GM21390 (cell line): ENCODE results near the gene SPPL2B.
"Not testable (repeated sequence)": the region's sequence is repeated elsewhere in the genome, so short reads cannot be mapped to it uniquely, and the experiment has no call there.

Source experiments
- ATAC-seq: cut with Tn5 transposase; IDR thresholded peaks from one replicate; pipeline ENCODE4 v1.9.1; 2021; ENCODE audit not compliant: unreplicated experiment

SPPL2B gene

DNA sequence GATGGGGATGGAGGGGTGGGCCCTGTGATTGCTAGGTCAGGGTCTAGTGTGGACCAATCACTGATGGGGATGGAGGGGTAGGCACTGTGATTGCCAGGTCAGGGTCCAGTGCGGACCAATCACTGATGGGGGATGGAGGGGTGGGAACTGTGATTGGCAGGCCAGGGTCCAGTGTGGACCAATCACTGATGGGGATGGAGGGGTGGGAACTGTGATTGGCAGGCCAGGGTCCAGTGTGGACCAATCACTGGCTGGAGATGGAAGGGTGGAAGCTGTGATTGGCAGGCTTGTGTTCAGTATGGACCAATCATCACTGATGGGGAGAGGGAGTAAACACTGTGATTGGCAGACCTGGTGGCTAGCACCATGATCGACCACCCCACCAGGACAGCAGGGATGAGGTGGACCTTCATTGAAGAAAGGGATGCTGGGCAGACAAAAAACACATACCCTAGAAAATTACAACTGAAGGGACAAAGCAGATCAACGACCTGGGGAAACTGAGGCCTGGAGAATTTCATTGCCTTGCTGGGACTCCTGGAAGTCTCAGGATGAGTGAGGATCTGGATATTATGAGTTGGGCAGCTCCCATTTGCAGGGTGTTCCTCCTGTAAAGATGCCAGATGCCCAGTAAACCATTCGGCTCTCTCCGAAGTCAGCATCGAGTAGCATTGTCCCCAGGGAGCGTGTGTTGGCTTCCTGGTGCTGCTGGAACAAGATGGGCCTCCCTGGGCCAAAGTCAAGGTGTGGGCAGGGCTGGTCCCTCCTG is 47.1 kb downstream of the SPPL2B start:
- no peak for ATAC-seq

DNA sequence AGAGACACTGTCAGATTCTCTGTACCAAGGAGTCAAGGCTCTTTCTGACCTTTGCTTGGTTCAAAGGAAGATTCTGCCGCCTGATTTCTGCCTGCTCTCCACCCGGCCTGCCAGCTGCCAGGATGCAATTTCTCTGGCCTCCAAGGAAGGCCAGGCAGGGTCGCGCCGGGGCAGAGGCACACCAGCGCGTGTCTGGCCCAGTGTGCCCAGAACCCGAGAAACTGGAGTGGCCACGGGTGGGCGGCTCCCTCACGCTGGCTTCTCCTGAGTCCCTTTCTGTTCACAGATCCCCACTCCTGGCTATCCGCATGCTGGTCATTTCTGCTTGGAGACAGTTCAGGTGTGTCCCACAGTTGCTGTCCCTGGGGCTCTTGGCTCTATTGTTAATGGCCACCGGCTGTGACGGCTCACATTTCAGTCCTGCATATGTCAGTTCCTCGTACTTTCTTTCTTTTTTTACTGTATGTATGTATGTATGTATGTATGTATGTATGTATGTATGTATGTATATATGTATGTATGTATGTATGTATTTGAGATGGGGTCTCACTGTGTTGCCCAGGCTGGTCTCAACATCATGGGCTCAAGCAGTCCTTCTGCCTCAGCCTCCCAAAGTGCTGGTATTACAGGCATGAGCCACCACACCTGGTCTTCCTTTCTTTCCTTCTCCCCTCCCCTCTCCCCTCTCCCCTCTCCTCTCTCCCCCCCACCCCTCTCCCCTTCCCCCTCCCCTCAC is 48.5 kb downstream of the SPPL2B start:
- no peak for ATAC-seq

DNA sequence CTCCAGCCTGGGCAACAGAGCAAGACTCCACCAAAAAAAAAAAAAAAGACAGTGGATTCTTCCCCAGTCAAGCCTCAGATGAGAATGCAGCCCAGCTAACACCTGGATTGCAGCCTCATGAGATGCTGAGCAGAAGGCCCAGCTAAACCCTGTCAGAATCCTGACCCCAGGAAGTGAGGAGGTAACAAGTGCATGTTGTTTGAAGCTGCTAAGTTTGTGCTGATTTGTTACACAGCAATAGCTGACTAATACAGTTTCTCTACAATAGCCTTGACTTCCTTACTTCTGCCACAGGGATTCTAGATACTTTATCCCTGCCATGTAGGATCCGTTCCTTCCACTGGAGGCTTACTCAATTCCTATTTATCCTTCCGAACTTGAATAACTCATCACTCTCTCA is 52.1 kb downstream of the SPPL2B start:
- no peak for ATAC-seq

DNA sequence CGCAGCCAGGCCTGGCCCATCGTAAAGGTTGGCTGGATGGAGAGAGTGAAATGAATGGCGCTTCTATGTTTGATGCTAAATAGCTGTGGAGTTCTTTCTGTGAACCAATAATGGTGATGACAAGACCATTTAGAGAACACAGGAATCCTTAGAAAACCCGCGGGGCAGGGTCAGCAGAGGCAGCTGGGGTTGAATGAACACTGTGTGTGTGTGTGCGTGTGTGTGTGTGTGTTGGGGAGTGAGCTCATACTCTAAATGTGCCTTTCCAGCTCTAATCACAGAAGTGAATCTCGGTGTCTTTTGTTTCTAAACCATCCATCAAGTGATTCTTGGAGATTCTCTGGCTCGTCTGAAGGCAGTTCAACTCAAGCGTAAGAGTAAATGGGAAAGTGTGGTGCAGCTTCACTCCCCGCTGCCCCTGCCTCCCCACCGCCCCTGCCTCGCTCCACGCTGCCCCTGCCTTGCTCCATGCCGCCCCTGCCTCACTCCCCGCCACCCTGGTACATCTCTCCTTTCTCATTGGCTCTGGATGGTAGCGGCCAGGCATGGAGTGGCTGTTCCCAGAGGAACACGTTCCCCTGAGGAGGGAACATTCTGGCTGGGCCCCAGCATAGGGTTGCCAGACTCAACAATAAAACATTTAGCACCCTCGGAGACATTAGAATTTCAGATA is 52.8 kb downstream of the SPPL2B start:
- ATAC-seq, result no peak

DNA sequence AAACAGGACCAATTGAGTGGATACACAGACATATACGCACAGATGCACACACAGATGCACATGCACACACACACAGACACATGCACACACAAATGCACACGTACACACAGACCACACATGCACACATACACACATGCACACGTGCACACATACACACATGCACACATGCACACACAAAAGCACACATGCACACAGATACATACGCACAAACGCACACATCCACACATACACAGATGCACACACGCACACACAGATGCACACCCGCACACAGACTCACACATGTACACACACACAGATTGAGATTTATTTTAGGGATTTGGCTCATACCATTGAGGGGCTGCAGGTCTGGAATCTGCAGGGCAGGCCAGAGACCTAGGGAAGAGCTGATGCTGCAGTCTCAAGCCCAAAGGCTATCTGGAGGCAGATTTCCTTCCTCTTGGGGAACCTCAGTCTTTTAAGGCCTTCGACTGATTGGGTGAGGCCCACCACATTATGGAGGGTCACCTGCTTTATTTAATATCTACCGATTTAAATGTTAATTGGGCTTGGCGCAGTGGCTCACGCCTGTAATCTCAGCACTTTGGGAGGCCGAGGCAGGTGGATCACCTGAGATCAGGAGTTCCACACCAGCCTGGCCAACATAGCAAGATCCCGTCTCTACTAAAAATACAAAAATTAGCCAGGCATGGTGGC is 54.2 kb downstream of the SPPL2B start:
- ATAC-seq, result no peak

DNA sequence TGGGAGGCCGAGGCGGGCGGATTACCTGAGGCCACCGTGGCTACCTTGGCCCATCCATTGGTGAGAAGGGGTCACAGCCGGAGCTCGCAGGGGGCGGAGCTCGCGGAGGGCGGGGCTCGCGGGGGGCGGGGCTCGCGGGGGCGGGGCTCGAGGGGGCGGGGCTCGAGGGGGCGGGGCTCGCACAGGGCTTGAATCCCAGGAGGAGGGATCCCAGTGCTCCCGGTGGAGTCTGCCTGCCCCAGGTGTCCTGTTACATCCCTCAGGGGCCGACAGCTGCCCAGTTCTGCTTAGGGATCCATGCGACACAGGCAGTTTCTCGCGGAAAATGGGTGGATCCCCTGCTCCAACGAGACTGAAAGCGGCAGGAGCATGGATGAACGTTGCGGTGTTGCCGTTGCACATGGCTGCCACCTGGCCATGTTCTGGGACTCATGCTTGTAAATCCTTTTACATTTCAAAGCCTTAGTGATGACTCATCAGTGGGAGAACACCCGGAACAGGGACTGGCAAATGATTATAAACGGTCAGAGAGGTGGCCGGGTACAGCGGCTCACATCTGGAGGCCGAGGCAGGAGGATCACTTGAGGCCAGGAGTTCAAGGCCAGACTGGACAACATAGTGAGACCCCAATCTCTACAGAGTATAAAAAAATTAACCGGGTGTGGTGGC is 56.7 kb downstream of the SPPL2B start:
- no peak for ATAC-seq

DNA sequence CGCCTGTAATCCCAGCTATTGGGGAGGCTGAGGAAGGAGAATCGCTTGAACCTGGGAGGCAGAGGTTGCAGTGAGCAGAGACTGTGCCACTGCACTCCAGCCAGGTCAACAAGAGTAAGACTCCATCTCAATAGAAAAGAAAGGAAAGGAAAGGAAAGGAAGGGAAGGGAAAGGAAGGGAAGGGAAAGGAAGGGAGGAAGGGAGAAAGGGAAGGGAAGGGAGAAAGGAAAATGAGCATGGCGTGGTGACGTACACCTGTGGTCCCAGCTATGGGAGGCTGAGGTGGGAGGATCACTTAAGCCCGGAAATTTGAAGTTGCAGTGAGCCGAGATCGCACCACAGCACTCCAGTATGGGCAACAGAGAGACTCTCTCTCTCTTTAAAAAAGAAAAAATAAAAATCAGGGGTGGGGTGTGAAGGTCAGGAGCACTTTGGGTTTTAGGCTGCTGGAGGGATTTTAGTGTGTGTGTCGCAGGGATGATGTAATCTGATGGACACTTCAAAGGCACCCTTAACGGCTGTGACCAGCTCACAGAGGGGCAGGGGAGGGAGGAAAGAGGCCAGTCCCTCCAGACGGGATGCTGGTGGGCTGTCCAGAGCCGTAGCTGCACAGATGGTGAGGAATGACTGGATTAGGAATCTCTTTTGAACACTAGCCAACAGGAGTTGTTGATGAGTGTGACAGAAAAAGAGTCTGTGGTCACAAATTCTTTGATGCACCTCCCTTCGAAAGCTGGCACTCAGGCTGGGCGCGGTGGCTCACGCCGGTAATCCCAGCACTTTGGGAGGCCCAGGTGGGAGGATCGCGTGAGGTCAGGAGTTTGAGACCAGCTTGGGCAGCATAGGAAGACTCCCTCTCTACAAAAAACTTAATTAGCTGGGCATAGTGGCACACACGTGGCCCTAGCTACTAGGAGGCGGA is 59.1 kb downstream of the SPPL2B start:
- no peak for ATAC-seq

DNA sequence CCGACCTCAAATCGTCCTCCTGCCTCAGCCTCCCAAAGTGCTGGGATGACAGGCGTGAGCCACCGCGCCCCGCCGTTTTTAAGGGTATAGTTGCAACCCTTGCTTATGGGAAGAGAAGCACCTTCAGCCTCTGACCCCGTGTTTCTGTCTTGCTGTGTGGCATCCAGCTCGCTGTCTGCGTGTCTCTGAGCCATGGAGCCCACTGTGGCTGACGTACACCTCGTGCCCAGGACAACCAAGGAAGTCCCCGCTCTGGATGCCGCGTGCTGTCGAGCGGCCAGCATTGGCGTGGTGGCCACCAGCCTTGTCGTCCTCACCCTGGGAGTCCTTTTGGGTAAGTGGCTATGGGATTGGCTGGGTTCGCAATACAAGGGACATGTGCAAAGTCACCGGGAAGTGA is 61.1 kb downstream of the SPPL2B start:
- no peak for ATAC-seq

DNA sequence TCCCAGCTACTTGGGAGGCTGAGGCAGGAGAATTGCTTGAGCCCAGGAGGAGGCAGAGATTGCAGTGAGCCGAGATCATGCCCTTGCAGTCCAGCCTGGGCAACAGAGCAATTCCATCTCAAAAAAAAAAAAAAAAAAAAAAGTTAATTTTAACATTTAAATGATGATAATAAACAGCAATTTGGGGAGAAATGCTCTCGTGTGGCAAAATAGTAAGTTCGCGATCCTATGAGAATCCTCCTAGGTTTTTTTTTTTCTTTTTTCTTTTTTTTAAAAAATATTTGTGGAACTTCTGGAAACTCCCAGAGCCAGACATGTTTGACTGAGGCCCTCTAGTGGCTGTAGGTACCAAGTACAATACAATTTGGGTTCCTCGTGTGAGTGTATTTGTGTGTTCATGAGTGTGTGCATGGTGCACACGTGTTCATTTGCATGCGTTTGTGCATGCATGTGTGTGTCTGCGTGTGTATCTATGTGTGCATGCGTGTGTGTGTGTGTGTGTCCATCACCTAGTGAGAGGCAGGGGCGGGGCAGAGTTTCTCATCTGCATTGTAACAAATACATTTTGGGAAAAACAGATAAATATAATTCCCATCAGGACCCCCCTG is 62.7 kb downstream of the SPPL2B start:
- ATAC-seq, result no peak

DNA sequence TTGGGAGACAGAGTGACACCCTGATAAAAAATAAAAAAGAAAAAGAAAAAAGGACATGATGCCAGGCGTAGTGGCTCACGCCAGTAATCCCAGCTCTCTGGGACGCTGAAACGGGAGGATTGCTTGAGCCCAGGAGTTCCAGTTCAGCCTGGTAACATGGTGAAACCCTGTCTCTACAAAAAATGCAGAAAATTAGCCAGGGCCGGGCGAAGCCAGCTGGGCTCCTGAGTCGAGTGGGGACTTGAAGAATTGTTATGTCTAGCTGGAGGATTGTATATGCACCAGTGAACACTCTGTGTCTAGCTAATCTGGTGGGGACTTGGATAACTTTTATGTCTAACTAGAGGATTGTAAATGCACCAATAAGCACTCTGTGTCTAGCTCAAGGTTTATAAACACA is 63.9 kb downstream of the SPPL2B start:
- ATAC-seq, result no peak

DNA sequence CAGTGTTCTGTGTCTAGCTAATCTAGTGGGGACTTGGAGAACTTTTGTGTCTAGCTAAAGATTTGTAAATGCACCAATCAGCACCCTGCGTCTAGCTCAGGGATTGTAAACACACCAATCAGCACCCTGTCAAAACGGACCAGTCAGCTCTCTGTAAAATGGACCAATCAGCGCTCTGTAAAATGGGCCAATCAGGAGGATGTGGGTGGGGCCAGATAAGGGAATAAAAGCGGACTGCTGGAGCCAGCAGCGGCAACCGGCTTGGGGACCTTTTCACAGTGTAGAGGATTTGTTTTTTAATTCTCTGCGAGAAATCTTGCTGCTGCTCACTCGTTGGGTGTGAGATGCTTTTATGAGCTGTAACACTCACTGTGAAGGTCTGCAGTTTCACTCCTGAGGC is 64.4 kb downstream of the SPPL2B start:
- not testable (repeated sequence) for ATAC-seq

DNA sequence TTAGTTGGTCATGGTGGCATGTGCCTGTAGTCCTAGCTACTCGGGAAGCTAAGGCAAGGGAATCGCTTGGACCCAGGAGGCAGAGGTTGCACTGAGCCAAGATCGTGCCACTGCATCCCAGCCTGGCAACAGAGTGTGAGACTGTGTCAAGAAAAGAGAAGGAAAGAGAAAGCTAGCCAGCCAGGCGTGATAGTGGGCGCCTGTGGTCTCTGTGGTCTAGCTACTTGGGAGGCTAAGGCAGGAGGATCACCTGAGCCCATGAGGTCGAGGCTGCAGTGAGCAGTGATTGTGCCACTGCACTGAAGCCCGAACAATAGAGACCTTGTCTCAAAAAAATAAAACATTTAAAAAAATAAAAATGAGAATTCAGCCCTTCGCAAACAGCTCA is 65.6 kb downstream of the SPPL2B start:
- no peak for ATAC-seq

DNA sequence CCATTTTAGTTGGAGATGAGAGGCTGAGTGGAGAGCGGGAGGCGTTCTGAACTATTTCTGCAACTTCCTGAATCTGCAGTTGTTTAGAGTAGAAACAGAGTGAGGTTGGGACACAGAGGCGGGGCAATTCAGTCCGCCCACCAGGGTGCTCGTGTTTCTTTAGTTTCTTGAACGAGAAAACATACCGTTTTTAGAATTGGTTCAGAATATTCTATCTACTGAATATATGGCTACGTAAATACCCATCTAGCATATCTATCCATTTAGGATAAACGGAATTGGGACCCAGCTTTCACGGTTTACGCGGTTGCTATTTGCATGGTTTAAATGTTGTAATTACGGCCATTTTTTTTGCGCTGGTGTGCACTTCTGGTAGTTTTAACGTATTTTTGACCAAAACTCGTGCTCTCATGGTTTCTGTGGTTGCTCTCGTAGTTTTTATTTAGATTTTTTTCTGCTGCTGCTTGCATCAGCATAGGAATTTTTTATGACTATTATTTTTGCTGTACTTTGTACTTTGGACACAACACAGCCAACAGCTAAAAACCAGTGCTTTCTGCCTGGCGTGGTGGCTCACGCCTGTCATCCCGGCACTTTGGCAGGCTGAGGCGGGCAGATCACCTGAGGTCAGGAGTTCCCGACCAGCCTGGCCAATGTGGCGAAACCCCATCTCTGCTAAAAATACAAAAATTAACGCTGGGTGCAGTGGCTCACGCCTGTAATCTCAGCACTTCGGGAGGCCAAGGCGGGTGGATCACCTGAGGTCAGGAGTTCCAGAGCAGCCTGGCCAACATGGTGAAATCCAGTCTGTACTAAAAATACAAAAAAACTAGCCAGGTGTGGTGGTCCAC is 66.2 kb downstream of the SPPL2B start:
- ATAC-seq, result no peak

DNA sequence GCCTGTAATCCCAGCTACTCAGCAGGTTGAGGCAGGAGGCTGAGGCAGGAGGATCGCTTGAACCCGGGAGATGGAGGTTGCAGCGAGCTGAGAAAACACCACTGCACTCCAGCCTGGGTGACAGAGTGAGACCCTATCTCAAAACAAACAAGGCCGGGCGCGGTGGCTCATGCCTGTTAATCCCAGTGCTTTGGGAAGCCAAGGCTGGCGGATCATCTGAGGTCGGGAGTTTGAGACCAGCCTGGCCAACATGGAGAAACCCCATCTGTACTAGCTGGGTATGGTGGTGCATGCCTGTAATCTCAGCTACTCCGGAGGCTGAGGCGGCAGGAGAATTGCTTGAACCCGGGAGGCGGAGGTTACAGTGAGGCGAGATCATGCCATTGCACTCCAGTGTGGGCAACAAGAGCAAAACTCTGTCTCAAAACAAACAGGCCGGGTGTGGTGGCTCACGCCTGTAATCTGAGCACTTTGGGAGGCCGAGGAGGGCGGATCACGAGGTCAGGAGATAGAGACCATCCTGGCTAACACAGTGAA is 66.9 kb downstream of the SPPL2B start:
- not testable (repeated sequence) for ATAC-seq

DNA sequence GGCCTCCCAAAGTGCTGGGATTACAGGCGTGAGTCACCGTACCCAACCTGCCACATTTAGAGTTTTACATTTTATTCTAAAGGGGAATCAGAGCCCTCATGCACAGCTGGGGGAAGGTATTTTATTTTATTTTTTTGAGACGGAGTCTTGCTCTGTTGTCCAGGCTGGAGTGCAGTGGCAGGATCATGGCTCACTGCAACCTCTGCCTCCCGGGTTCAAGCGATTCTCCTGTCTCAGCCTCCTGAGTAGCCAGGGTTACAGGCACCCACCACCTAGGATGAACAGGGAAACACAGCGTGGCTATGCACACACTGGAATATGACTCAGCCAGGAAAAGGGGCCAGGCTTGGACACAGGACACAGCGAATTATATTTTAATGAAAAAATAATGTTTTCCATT is 68.7 kb downstream of the SPPL2B start:
- not testable (repeated sequence) for ATAC-seq

DNA sequence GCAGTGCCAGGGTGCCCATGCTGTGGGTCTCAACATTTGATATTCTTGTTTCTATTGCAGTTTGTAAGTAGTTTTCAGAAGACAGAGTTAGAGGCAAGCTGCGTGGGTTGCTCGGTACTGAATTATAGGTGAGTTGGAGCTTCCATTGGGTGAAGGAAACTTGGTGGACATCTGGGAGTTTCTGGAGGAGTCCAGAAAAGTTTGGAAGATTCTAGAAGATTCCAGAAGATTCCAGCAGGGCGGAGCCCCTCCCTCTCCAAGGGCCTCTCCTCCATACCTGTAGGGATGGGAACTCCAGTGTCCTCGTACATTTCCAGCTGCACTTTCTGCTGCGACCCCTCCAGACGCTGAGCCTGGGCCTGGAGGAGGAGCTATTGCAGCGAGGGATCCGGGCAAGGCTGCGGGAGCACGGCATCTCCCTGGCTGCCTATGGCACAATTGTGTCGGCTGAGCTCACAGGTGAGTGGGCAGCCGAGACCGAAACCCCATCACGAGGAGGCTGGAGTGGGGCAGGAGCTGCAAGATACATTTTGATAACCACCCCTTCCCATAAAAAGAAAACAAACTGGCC is 70.3 kb downstream of the SPPL2B start:
- ATAC-seq, result no peak

DNA sequence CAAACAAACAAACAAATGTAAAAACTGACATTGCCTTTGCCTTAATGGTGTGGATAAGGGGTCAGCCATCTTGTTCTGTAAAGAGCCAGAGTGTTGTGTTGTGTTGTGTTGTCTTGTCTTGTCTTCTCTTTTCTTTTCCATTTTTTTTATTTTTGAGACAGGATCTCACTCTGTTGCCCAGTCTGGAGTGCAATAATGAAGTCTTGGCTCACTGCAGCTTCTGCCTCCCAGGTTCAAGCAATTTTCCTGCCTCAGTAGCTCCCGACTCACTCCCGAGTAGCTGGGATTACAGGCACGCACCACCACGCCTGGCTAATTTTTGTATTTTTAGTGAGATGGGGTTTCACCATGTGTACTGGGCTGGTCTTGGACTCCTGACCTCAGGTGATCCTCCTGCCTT is 71.1 kb downstream of the SPPL2B start:
- no peak for ATAC-seq
